Measurements from ENCODE around the gene GNAZ.

DNA sequence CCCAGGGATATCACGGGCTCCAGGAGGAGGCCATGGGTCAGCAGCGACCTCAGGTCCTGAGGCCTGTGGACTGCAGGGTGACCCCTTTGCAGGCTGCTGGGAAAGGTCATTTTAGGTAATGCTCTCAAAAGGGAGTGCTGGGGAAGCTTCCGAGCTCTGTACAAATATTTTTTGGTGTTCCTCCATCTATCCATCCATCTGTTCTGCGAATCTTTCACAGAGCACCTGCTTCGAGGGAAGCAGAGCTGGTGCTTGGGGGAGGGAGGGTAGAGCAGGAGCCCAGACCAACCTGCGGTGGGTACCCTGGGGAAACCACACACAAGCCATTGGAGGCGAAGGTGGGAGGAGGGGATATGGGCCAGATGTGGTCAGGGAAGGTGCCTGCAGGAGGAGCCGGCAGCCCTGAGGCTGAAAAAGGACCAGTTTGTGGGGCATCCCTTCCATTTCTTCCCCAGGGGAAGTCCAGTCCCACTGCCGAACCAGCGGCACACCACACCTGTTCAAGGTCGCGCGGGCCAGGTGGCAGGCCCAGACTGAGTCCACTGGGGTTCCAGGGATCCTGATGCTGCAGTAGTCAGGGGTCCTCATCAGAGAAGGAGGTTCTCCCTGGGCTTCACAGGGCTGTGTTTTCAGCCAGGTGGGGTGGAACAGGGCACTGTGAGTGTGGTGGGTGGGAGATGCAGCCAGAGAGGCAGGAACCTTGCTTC lies 13.1 kb downstream of the GNAZ start:
- no peak for TF ChIP-seq CTCF (IDR thresholded peaks at IDR 0.05)
- TF ChIP-seq EP300 (IDR thresholded peaks at IDR 0.05) = no peak

All from ovary (tissue), 3 donors.